Effector memory CD4-positive, alpha-beta T cell (primary cell): ENCODE measurements around the gene ATP5IF1.

Experiments
- DNase-seq, 3 donors: peaks; one replicate each; pipeline ENCODE4 v3.0.0-alpha.2; 2020
- H3K27ac ChIP-seq: 2 replicates; pipeline ENCODE4 v1.7.0; 2013; ENCODE audit warnings: mild to moderate bottlenecking, low read length, moderate library complexity; ENCODE audit not compliant: insufficient read depth, poor library complexity, severe bottlenecking
- H3K27me3 ChIP-seq: replicated peaks from 2 replicates; pipeline ENCODE4 v1.7.0; 2013; ENCODE audit warnings: mild to moderate bottlenecking, low read length; ENCODE audit not compliant: insufficient read depth, control insufficient read depth, poor library complexity, severe bottlenecking
- H3K36me3 ChIP-seq: 2 replicates; pipeline ENCODE4 v1.7.0; 2013; ENCODE audit warnings: mild to moderate bottlenecking, low read length, moderate library complexity; ENCODE audit not compliant: control insufficient read depth, insufficient read depth
- H3K4me1 ChIP-seq: 2 replicates; pipeline ENCODE4 v1.7.0; 2013; ENCODE audit warnings: low read length, mild to moderate bottlenecking; ENCODE audit not compliant: control insufficient read depth, insufficient read depth, poor library complexity, severe bottlenecking
- H3K4me3 ChIP-seq: 2 replicates; pipeline ENCODE4 v1.7.0; 2013; ENCODE audit warnings: low read length, low read depth, mild to moderate bottlenecking; ENCODE audit not compliant: insufficient read depth, poor library complexity, severe bottlenecking
- H3K9me3 ChIP-seq: 2 replicates; pipeline ENCODE4 v1.7.0; 2013; ENCODE audit warnings: mild to moderate bottlenecking, low read length, moderate library complexity; ENCODE audit not compliant: control insufficient read depth

The ATP5IF1 gene

GRCh38 chr1:28248273-28249012 is 12.5 kb downstream of the ATP5IF1 start:
- Histone ChIP-seq H3K9me3 (no peaks in the 10 kb centered on the region), H3K27me3 (no peaks in the 10 kb centered on the region), H3K4me1 (peaks cover 40% of the 10 kb centered on the region), H3K4me3 (peak overlapping the region; percentile 10), H3K27ac (peak overlapping the region; percentile 95), H3K36me3 (no peaks in the 10 kb centered on the region)
- peak; percentile 57 to 67 (median 61) for DNase-seq

GRCh38 chr1:28249013-28249865 is 13.3 kb downstream of the ATP5IF1 start:
- Histone ChIP-seq H3K36me3 (no peaks in the 10 kb centered on the region), H3K9me3 (no peaks in the 10 kb centered on the region), H3K4me1 (peaks cover 32% of the 10 kb centered on the region), H3K4me3 (peak overlapping the region; percentile 10), H3K27ac (peak overlapping the region; percentile 49), H3K27me3 (no peaks in the 10 kb centered on the region)
- no peak for DNase-seq

DNA sequence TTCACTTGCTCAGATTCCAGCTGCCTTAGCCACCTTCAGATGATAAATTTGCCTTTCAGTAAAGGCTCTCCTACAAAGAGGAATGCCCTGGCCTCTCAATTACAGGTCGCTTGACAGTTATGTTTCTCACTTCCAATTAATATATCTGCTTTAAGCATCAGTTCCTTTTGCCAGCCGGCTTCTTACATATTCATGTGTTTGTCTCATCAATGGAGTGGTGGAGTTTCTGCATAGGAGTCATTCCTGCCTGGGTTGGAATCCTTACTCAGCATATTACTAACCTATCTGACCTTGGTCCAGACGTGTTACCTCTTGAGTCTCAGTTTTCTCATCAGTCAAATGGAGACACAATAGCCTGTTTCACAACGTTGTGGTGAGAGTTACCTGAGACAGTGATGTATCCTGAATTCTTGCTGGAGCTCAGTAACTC is 14.0 kb downstream of the ATP5IF1 start:
- no peak for DNase-seq
- Histone ChIP-seq H3K9me3 (no peaks in the 10 kb centered on the region), H3K4me1 (peaks cover 25% of the 10 kb centered on the region), H3K27ac (no peak overlapping the region), H3K4me3 (no peak overlapping the region), H3K36me3 (no peaks in the 10 kb centered on the region), H3K27me3 (no peaks in the 10 kb centered on the region)

GRCh38 chr1:28256197-28256827 is 20.4 kb downstream of the ATP5IF1 start:
- Histone ChIP-seq H3K9me3 (no peaks in the 10 kb centered on the region), H3K4me1 (peaks cover 35% of the 10 kb centered on the region), H3K27me3 (no peaks in the 10 kb centered on the region), H3K36me3 (no peaks in the 10 kb centered on the region), H3K27ac (no peak overlapping the region), H3K4me3 (no peak overlapping the region)
- DNase-seq = no peak

GRCh38 chr1:28257736-28258135 is 21.8 kb downstream of the ATP5IF1 start:
- no peak for DNase-seq
- H3K4me1 ChIP-seq = peaks cover 35% of the 10 kb centered on the region
- no peak overlapping the region for H3K27ac ChIP-seq
- H3K9me3 ChIP-seq = no peaks in the 10 kb centered on the region
- H3K27me3 ChIP-seq = no peaks in the 10 kb centered on the region
- H3K4me3 ChIP-seq = no peak overlapping the region
- H3K36me3 ChIP-seq = no peaks in the 10 kb centered on the region

GRCh38 chr1:28258628-28259251 is 22.8 kb downstream of the ATP5IF1 start:
- no peak for DNase-seq
- H3K27ac ChIP-seq = no peak overlapping the region
- peak overlapping the region; percentile 99 for H3K4me3 ChIP-seq
- no peaks in the 10 kb centered on the region for H3K9me3 ChIP-seq
- no peaks in the 10 kb centered on the region for H3K36me3 ChIP-seq
- H3K27me3 ChIP-seq = no peaks in the 10 kb centered on the region
- peaks cover 35% of the 10 kb centered on the region for H3K4me1 ChIP-seq

DNA sequence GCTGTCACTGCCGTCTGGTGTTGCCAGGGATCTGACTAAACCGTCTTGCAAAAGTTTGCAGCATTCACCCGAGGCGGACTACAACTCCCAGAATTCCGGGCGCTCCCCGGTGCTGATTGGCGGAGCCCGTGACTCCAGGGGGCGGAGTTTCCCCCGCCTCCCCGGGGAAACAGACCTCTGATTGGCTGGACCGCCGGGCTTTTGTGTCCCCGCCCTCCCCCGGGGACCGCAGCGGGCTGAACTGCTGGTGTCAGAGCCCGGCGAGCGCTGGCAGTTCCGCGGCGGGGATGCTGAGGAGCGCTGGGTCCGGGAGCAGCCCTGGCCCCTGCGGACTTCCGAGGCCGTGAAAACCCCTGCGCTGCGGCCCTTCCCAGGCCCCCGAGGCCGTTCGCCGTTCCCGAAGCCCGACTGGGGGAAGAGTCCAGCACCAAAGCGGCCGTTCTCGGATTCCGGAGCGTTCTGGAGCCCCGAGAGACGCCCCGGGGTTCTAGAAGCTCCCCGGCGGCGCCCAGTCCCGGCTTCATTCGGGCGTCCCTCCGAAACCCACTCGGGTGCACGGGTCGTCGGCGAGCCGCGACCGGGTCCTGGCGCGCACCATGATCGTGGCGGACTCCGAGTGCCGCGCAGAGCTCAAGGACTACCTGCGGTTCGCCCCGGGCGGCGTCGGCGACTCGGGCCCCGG is 23.5 kb downstream of the ATP5IF1 start, which contains the start of gene SESN2:
Gene SESN2 (plus strand): TSS at position 267 of the 682 bp plus-strand sequence. CDS start 330 bp downstream, at position 597.
- peak within 1 kb of the TSS; percentile 99 for H3K4me3 ChIP-seq
- H3K27ac ChIP-seq = peak within 1 kb of the TSS; percentile 76
- H3K4me1 ChIP-seq = peaks cover 35% of the 10 kb centered on the region
- DNase-seq = peak; percentile 97 to 98 (median 98)
- no peaks in the 10 kb centered on the region for H3K27me3 ChIP-seq
- no peaks in the 10 kb centered on the region for H3K36me3 ChIP-seq
- no peaks in the 10 kb centered on the region for H3K9me3 ChIP-seq

- Histone ChIP-seq H3K4me1 (peaks cover 35% of the 10 kb centered on the region), H3K4me3 (peak overlapping the region; percentile 99), H3K9me3 (no peaks in the 10 kb centered on the region), H3K27ac (peak overlapping the region; percentile 76), H3K36me3 (no peaks in the 10 kb centered on the region), H3K27me3 (no peaks in the 10 kb centered on the region)
- no peak for DNase-seq
These were observed 24.2 kb downstream of the ATP5IF1 start for GRCh38 chr1:28259934-28260802.
